IPS-18a (cell line): ENCODE measurements around the gene TMEM165.
A peak's percentile ranks its signal among the peaks of the same experiment; 100 is the strongest.
"Not testable (repeated sequence)": the region's sequence is repeated elsewhere in the genome, so short reads cannot be mapped to it uniquely, and the experiment has no call there.

Experiments used
- H3K27ac ChIP-seq: one replicate; pipeline ENCODE4 v1.5.1; 2013; ENCODE audit warnings: low read length
- H3K27me3 ChIP-seq: one replicate; pipeline ENCODE4 v1.6.1; 2013; ENCODE audit warnings: mild to moderate bottlenecking, low read length; ENCODE audit not compliant: control insufficient read depth, insufficient read depth
- H3K36me3 ChIP-seq: one replicate; pipeline ENCODE4 v1.6.1; 2013; ENCODE audit warnings: low read depth, low read length; ENCODE audit not compliant: control insufficient read depth
- H3K4me1 ChIP-seq: one replicate; pipeline ENCODE4 v1.6.1; 2013; ENCODE audit warnings: low read depth, low read length; ENCODE audit not compliant: control insufficient read depth
- H3K4me3 ChIP-seq: one replicate; pipeline ENCODE4 v1.5.1; 2013; ENCODE audit warnings: low read length
- H3K9ac ChIP-seq: one replicate; pipeline ENCODE4 v1.6.1; 2013; ENCODE audit warnings: mild to moderate bottlenecking, low read length, moderate library complexity
- H3K9me3 ChIP-seq: one replicate; pipeline ENCODE4 v1.6.1; 2013; ENCODE audit warnings: low read depth, low read length; ENCODE audit not compliant: control insufficient read depth

TMEM165 gene, protein sequence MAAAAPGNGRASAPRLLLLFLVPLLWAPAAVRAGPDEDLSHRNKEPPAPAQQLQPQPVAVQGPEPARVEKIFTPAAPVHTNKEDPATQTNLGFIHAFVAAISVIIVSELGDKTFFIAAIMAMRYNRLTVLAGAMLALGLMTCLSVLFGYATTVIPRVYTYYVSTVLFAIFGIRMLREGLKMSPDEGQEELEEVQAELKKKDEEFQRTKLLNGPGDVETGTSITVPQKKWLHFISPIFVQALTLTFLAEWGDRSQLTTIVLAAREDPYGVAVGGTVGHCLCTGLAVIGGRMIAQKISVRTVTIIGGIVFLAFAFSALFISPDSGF

GRCh38 chr4:55395529-55396307 lies at the start of gene TMEM165:
Gene TMEM165 (plus strand): TSS chr4:55395957. CDS start chr4:55396190, 233 bp downstream.
- peaks cover 20% of the 10 kb centered on the region for H3K4me1 ChIP-seq
- peak within 1 kb of the TSS; percentile 42 for H3K27ac ChIP-seq
- H3K27me3 ChIP-seq, result no peaks in the 10 kb centered on the region
- H3K36me3 ChIP-seq, result peaks cover 2% of the 10 kb centered on the region
- H3K4me3 ChIP-seq, result peak within 1 kb of the TSS; percentile 99
- H3K9me3 ChIP-seq, result no peaks in the 10 kb centered on the region
- peak within 1 kb of the TSS; percentile 88 for H3K9ac ChIP-seq

- no peaks in the 10 kb centered on the region for H3K27me3 ChIP-seq
- peaks cover 8% of the 10 kb centered on the region for H3K4me1 ChIP-seq
- H3K27ac ChIP-seq, result peak within 1 kb of the TSS; percentile 42
- no peaks in the 10 kb centered on the region for H3K9me3 ChIP-seq
- peak within 1 kb of the TSS; percentile 77 for H3K9ac ChIP-seq
- H3K36me3 ChIP-seq, result no peaks in the 10 kb centered on the region
- H3K4me3 ChIP-seq, result peak within 1 kb of the TSS; percentile 87
These were observed 49.5 kb upstream of the TMEM165 start, which contains the start of gene SRD5A3 for GRCh38 chr4:55345980-55346850. Gene SRD5A3 (plus strand): TSS chr4:55346242. CDS start chr4:55346337, 95 bp downstream.

- Histone ChIP-seq H3K27ac (peak overlapping the region; percentile 42), H3K27me3 (no peaks in the 10 kb centered on the region), H3K9me3 (no peaks in the 10 kb centered on the region), H3K36me3 (no peaks in the 10 kb centered on the region), H3K4me3 (peak overlapping the region; percentile 87), H3K9ac (peak overlapping the region; percentile 77), H3K4me1 (peaks cover 5% of the 10 kb centered on the region)
These were observed 48.9 kb upstream of the TMEM165 start for GRCh38 chr4:55346851-55347255.

- Histone ChIP-seq H3K27ac (no peak overlapping the region), H3K4me3 (peak overlapping the region; percentile 87)
These were observed 48.0 kb upstream of the TMEM165 start for GRCh38 chr4:55347610-55348228.

GRCh38 chr4:55348466-55348865 lies 47.3 kb upstream of the TMEM165 start:
- peaks cover 5% of the 10 kb centered on the region for H3K4me1 ChIP-seq
- no peak overlapping the region for H3K4me3 ChIP-seq
- H3K27me3 ChIP-seq, result no peaks in the 10 kb centered on the region
- H3K9ac ChIP-seq, result no peak overlapping the region
- H3K9me3 ChIP-seq, result no peaks in the 10 kb centered on the region
- no peaks in the 10 kb centered on the region for H3K36me3 ChIP-seq
- H3K27ac ChIP-seq, result no peak overlapping the region

More at GRCh38 chr4:55347610-55348228, 48.0 kb upstream of the TMEM165 start:
- Histone ChIP-seq H3K9me3 (no peaks in the 10 kb centered on the region), H3K9ac (no peak overlapping the region), H3K27me3 (no peaks in the 10 kb centered on the region), H3K4me1 (peaks cover 5% of the 10 kb centered on the region), H3K36me3 (no peaks in the 10 kb centered on the region)

GRCh38 chr4:55350870-55351269 lies 44.9 kb upstream of the TMEM165 start:
- not testable (repeated sequence) for H3K27me3 ChIP-seq, H3K9ac ChIP-seq, H3K9me3 ChIP-seq, H3K4me3 ChIP-seq, H3K36me3 ChIP-seq, H3K4me1 ChIP-seq, H3K27ac ChIP-seq

GRCh38 chr4:55351824-55352223 lies 43.9 kb upstream of the TMEM165 start:
- Histone ChIP-seq H3K9me3 (no peaks in the 10 kb centered on the region), H3K9ac (no peak overlapping the region), H3K36me3 (no peaks in the 10 kb centered on the region), H3K27me3 (no peaks in the 10 kb centered on the region), H3K4me1 (peaks cover 5% of the 10 kb centered on the region), H3K27ac (no peak overlapping the region), H3K4me3 (no peak overlapping the region)

DNA sequence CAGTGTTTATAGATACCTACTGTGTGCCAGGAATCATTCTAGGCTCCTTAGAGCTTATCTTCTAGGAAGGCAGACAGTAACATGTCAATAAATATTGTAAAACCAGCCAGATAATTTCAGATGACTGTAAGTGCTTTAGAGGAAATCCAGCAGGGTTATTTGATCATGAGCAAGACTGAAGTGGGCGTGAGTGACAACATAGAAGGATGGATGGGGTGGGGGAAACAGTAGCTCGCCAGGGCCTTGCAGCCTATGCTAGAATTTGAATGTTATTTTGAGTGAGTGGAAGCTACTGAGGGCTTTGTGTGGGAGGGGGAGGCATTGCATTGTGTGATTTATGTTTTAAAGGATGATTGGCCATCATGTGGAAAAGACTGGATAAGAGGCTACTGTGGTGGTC lies 43.0 kb upstream of the TMEM165 start:
- Histone ChIP-seq H3K36me3 (no peaks in the 10 kb centered on the region), H3K9me3 (no peaks in the 10 kb centered on the region), H3K4me3 (no peak overlapping the region), H3K4me1 (no peaks in the 10 kb centered on the region), H3K9ac (no peak overlapping the region), H3K27me3 (no peaks in the 10 kb centered on the region), H3K27ac (no peak overlapping the region)

DNA sequence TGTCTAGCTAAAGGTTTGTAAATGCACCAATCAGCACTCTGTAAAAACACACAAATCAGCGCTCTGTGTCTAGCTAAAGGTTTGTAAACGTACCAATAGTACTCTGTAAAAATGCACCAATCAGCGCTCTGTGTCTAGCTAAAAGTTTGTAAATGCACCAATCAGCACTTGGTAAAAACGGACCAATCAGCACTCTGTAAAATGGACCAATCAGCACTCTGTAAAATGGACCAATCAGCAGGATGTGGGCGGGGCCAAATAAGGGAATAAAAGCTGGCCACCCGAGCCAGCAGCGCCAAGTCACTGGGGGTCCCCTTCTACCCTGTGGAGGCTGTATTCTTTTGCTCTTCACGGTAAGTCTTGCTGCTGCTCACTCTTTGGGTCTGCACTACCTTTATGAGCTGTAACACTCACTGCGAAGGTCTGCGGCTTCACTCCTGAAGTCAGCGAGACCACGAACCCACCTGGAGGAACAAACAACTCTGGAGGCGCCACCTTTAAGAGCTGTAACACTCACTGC lies 42.5 kb upstream of the TMEM165 start:
- H3K4me3 ChIP-seq, H3K36me3 ChIP-seq, H3K9ac ChIP-seq, H3K4me1 ChIP-seq, H3K9me3 ChIP-seq, H3K27me3 ChIP-seq, H3K27ac ChIP-seq: not testable (repeated sequence)

- Histone ChIP-seq H3K4me3 (no peak overlapping the region), H3K36me3 (peaks cover 3% of the 10 kb centered on the region), H3K9ac (no peak overlapping the region), H3K27ac (no peak overlapping the region), H3K27me3 (no peaks in the 10 kb centered on the region), H3K4me1 (no peaks in the 10 kb centered on the region), H3K9me3 (no peaks in the 10 kb centered on the region)
These were observed 41.1 kb upstream of the TMEM165 start for GRCh38 chr4:55354648-55355047.

DNA sequence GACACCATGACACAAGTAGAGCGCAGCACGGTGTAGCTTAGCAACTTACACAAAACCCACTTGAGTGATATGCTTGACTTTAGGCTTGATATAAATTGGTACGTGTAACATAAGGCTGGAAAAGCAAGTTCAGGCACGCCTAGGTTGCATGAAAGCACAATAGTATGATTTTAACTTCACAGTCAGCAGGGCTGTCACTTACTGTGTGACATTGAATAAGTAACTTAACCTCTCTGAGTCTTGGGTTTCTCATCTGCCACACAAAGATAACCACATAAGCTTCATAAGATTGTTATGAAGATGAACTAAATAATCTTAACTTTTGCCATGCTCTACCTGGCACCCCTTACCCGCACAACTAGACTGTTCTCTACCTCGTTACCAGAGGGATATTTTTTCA lies 40.2 kb upstream of the TMEM165 start:
- Histone ChIP-seq H3K4me1 (no peaks in the 10 kb centered on the region), H3K27me3 (no peaks in the 10 kb centered on the region), H3K4me3 (no peak overlapping the region), H3K36me3 (peaks cover 3% of the 10 kb centered on the region), H3K9ac (no peak overlapping the region), H3K27ac (no peak overlapping the region), H3K9me3 (no peaks in the 10 kb centered on the region)
